Endothelial cell of umbilical vein (primary cell): ENCODE results near the gene FAM229A.

Experiments
- CTCF ChIP-seq, 2 donors: IDR thresholded peaks; 1 replicate in 1 of 2; 2 replicates in 1 of 2; pipeline ENCODE4 v1.5.1; 2011; ENCODE audit warnings: low read length in 2 of 2, mild to moderate bottlenecking in 2 of 2, moderate library complexity in 2 of 2, control low read depth in 1 of 2, inconsistent platforms in 1 of 2, low read depth in 1 of 2; ENCODE audit not compliant: insufficient read depth in 1 of 2; ENCODE audit errors: extremely low read depth in 1 of 2
- EZH2 ChIP-seq: IDR thresholded peaks from 2 replicates; pipeline ENCODE4 v1.6.1; 2012; ENCODE audit warnings: borderline replicate concordance, low read depth, mild to moderate bottlenecking, moderate library complexity, low read length, inconsistent platforms; ENCODE audit not compliant: severe bottlenecking
- FOS ChIP-seq: IDR thresholded peaks from 2 replicates; pipeline ENCODE4 v1.6.1; 2011; ENCODE audit warnings: mild to moderate bottlenecking, low read length, moderate library complexity, borderline replicate concordance; ENCODE audit not compliant: insufficient read depth
- GATA2 ChIP-seq: IDR thresholded peaks from 2 replicates; pipeline ENCODE4 v1.7.0; 2011; ENCODE audit warnings: low read depth, mild to moderate bottlenecking, moderate library complexity, mixed read lengths, low read length; ENCODE audit not compliant: insufficient read length, insufficient read depth
- JUN ChIP-seq: IDR thresholded peaks from 2 replicates; pipeline ENCODE4 v1.6.1; 2011; ENCODE audit warnings: borderline replicate concordance, low read depth; ENCODE audit not compliant: insufficient read length, insufficient read depth
- MAX ChIP-seq: IDR thresholded peaks from 2 replicates; pipeline ENCODE4 v1.6.1; 2011; ENCODE audit not compliant: insufficient read depth, insufficient read length
- MYC ChIP-seq: IDR thresholded peaks from one replicate; pipeline ENCODE4 v1.6.1; 2011; ENCODE audit warnings: mild to moderate bottlenecking, low read depth, low read length
- POLR2A ChIP-seq: IDR thresholded peaks from 2 replicates; pipeline ENCODE4 v1.6.1; 2012; ENCODE audit warnings: low read depth, mild to moderate bottlenecking, control low read depth, low read length
- POLR2AphosphoS5 ChIP-seq: IDR thresholded peaks from 2 replicates; pipeline ENCODE4 v1.6.1; 2012; ENCODE audit warnings: low read depth, mild to moderate bottlenecking, control low read depth, low read length, moderate library complexity; ENCODE audit not compliant: insufficient read depth

GRCh38 chr1:32321712-32322291 is 40.5 kb downstream of the FAM229A start:
- TF ChIP-seq JUN (no peak), EZH2 (no peak), CTCF (IDR thresholded peaks at IDR 0.05; ENCODE audit: extremely low read depth in 1 of 2, insufficient read depth in 1 of 2, low read depth in 1 of 2, low read length in 2 of 2) (no peak), POLR2A (no peak), MAX (no peak), POLR2AphosphoS5 (no peak), MYC (no peak), FOS (no peak), GATA2 (no peak)
